HCT116 (cell line): ENCODE results near the gene NTSR1. TPM values are rescaled to one million over a fixed set of nuclear protein-coding genes. Genes with fewer than 3 reads are reported as not detected.

Source experiments
- ATAC-seq: fragments of 200-7000 bp; cut with Tn5 transposase; 2 replicates; pipeline ENCODE4 v1.9.1; 2020; ENCODE audit warnings: mild to moderate bottlenecking, moderate library complexity
- BruUV-seq: library from RNA; stranded (reverse); fragments of 400-500 nt; replicated peaks from 2 replicates; lab custom pipeline; 2021; lab: Mats Ljungman, UMichigan
- CTCF ChIA-PET: fragments of 300-600 bp; sonication (Branson Sonifier 250); formaldehyde crosslinking; loops from one replicate; lab custom pipeline; 2021; ENCODE audit warnings: antibody characterized with exemption; lab: Charles Lee
- POLR2A ChIA-PET: fragments of 300-600, 350-600 bp; sonication (Branson Sonifier 250); formaldehyde crosslinking; loops from one replicate; lab custom pipeline; 2021; ENCODE audit warnings: antibody characterized with exemption; lab: Charles Lee
- RAD21 ChIA-PET, 2 experiments: fragments of 300-600 bp; sonication (Branson Sonifier 250); formaldehyde crosslinking; loops; one replicate each; lab custom pipeline; 2023; ENCODE audit warnings: low total read pairs in 2 of 2; ENCODE audit not compliant: uncharacterized antibody in 2 of 2, unreplicated experiment in 2 of 2, low non-redundant PET in 1 of 2; lab: Charles Lee
- DNase-seq: peaks from one replicate; pipeline ENCODE4 v3.0.0-alpha.2; 2010; ENCODE audit warnings: low read depth, low spot score
- H2AFZ ChIP-seq: fragments of 200-600 bp; shearing (Covaris generic), sonication (generic); 2 replicates; pipeline ENCODE4 v1.6.1; 2017; ENCODE audit warnings: low read depth, mixed run types, mixed read lengths, antibody characterized with exemption, low read length; ENCODE audit not compliant: poor library complexity, severe bottlenecking
- H3K27ac ChIP-seq: 2 replicates; pipeline ENCODE4 v1.5.1; 2012; ENCODE audit warnings: low read depth, low read length
- H3K27me3 ChIP-seq: fragments of 200-600 bp; sonication (generic); 2 replicates; pipeline ENCODE4 v1.6.1; 2016; ENCODE audit warnings: mixed run types, low read length, mixed read lengths; ENCODE audit not compliant: insufficient read depth
- H3K36me3 ChIP-seq, 2 experiments: fragments of 200-500 bp in 1 of 2; fragments of 200-600 bp in 1 of 2; sonication (Bioruptor generic) in 1 of 2; sonication (generic) in 1 of 2; 2 replicates each; pipeline versions ENCODE4 v1.5.1 to v1.6.1; 2014 to 2016; ENCODE audit warnings: low read length in 2 of 2, inconsistent platforms in 1 of 2, mixed read lengths in 1 of 2, mixed run types in 1 of 2; ENCODE audit not compliant: insufficient read depth in 2 of 2, control insufficient read depth in 1 of 2
- H3K4me1 ChIP-seq, 2 experiments: fragments of 200-600 bp in 1 of 2; sonication (generic) in 1 of 2; 2 replicates each; pipeline versions ENCODE4 v1.5.1 to v1.6.1; 2012 to 2017; ENCODE audit warnings: low read length in 2 of 2, inconsistent platforms in 1 of 2, mild to moderate bottlenecking in 1 of 2, mixed read lengths in 1 of 2, mixed run types in 1 of 2, moderate library complexity in 1 of 2; ENCODE audit not compliant: insufficient read depth in 2 of 2, control insufficient read depth in 1 of 2
- H3K4me2 ChIP-seq: fragments of 200-600 bp; sonication (generic); 2 replicates; pipeline ENCODE4 v1.6.1; 2017; ENCODE audit warnings: mixed run types, low read length, mixed read lengths
- H3K4me3 ChIP-seq, 2 experiments: fragments of 200-600 bp in 1 of 2; sonication (generic) in 1 of 2; replicated peaks in 1 of 2; 2 replicates each; pipeline ENCODE4 v1.5.1; 2011 to 2016; ENCODE audit warnings: low read length in 2 of 2, control low read depth in 1 of 2, low read depth in 1 of 2, mild to moderate bottlenecking in 1 of 2, mixed read lengths in 1 of 2, mixed run types in 1 of 2
- H3K79me2 ChIP-seq: fragments of 200-600 bp; sonication (generic); 2 replicates; pipeline ENCODE4 v1.6.1; 2017; ENCODE audit warnings: mild to moderate bottlenecking, mixed run types, low read length, moderate library complexity, mixed read lengths; ENCODE audit not compliant: insufficient read depth
- H3K9ac ChIP-seq: fragments of 200-600 bp; sonication (generic); 2 replicates; pipeline ENCODE4 v1.6.1; 2016; ENCODE audit warnings: low read length, mixed read lengths
- H3K9me2 ChIP-seq: fragments of 200-600 bp; sonication (generic), shearing (Covaris generic); 2 replicates; pipeline ENCODE4 v1.6.1; 2017; ENCODE audit warnings: mixed run types, mild to moderate bottlenecking, moderate library complexity; ENCODE audit not compliant: insufficient read depth
- H3K9me3 ChIP-seq, 2 experiments: fragments of 200-500 bp in 1 of 2; fragments of 200-600 bp in 1 of 2; sonication (Bioruptor generic) in 1 of 2; sonication (generic) in 1 of 2; 2 replicates each; pipeline ENCODE4 v1.6.1; 2014 to 2017; ENCODE audit warnings: low read length in 2 of 2, mixed read lengths in 2 of 2, inconsistent platforms in 1 of 2, low read depth in 1 of 2, mild to moderate bottlenecking in 1 of 2, mixed run types in 1 of 2, moderate library complexity in 1 of 2; ENCODE audit not compliant: control insufficient read depth in 1 of 2, insufficient read depth in 1 of 2
- H4K20me1 ChIP-seq: fragments of 200-600 bp; sonication (generic), shearing (Covaris generic); 2 replicates; pipeline ENCODE4 v1.6.1; 2017; ENCODE audit warnings: mixed run types, mild to moderate bottlenecking, moderate library complexity; ENCODE audit not compliant: insufficient read depth
- CBX3 ChIP-seq: IDR thresholded peaks from 2 replicates; pipeline ENCODE4 v1.6.1; 2012; ENCODE audit warnings: low read depth
- CEBPB ChIP-seq: IDR thresholded peaks from 2 replicates; pipeline ENCODE4 v1.6.1; 2012; ENCODE audit warnings: low read depth
- ELF1 ChIP-seq: IDR thresholded peaks from 2 replicates; pipeline ENCODE4 v1.6.1; 2012; ENCODE audit warnings: low read depth, borderline replicate concordance
- EZH2 ChIP-seq: fragments of 200-600 bp; sonication (generic); IDR thresholded peaks from 2 replicates; pipeline ENCODE4 v1.6.1; 2017; ENCODE audit warnings: antibody characterized with exemption, mixed run types
- FOSL1 ChIP-seq: IDR thresholded peaks from 2 replicates; pipeline ENCODE4 v1.6.1; 2012; ENCODE audit warnings: low read depth
- JUND ChIP-seq: IDR thresholded peaks from 2 replicates; pipeline ENCODE4 v1.6.1; 2012
- POLR2A ChIP-seq: IDR thresholded peaks from 2 replicates; pipeline ENCODE4 v1.7.0; 2011; ENCODE audit warnings: borderline replicate concordance; ENCODE audit not compliant: insufficient read depth, insufficient read length; ENCODE audit errors: extremely low read depth
- POLR2AphosphoS5 ChIP-seq: IDR thresholded peaks from 2 replicates; pipeline ENCODE4 v1.6.1; 2011; ENCODE audit warnings: mild to moderate bottlenecking, low read depth, low read length, moderate library complexity
- RAD21 ChIP-seq: IDR thresholded peaks from 2 replicates; pipeline ENCODE4 v1.6.1; 2012; ENCODE audit warnings: low read depth, mild to moderate bottlenecking
- SP1 ChIP-seq: IDR thresholded peaks from 2 replicates; pipeline ENCODE4 v1.6.1; 2012; ENCODE audit warnings: low read depth
- TCF7L2 ChIP-seq: IDR thresholded peaks from 2 replicates; pipeline ENCODE4 v1.7.0; 2011; ENCODE audit warnings: borderline replicate concordance, inconsistent platforms; ENCODE audit not compliant: insufficient read depth, insufficient read length; ENCODE audit errors: extremely low read depth
- YY1 ChIP-seq: IDR thresholded peaks from 2 replicates; pipeline ENCODE4 v1.6.1; 2011; ENCODE audit warnings: low read length, low read depth, moderate library complexity, mild to moderate bottlenecking; ENCODE audit not compliant: insufficient replicate concordance; ENCODE audit errors: extremely low read depth
- intact Hi-C: fragments of 100-400 bp; cut with micrococcal nuclease; formaldehyde crosslinking; loops from 2 replicates; pipeline ENCODE4 v1.10.0; 2022
- total RNA-seq: library from RNA; stranded (reverse); gene quantifications from one replicate; pipeline ENCODE4 v1.2.1, GENCODE V29; 2021; ENCODE audit not compliant: unreplicated experiment
- TF ChIP-seq, protein P1 (sequence below), 3 experiments: fragments of 200-600 bp in 1 of 3; sonication (generic) in 1 of 3; IDR thresholded peaks in 2 of 3; conservative IDR thresholded peaks in 1 of 3; 2 replicates each; pipeline ENCODE4 v1.5.1; 2012 to 2017; ENCODE audit warnings: low read depth in 2 of 3, low read length in 2 of 3, antibody characterized with exemption in 1 of 3, borderline replicate concordance in 1 of 3, control low read depth in 1 of 3, mild to moderate bottlenecking in 1 of 3, mixed read lengths in 1 of 3, mixed run types in 1 of 3, moderate library complexity in 1 of 3; ENCODE audit not compliant: insufficient read depth in 1 of 3
- TF ChIP-seq, protein P2 (sequence below): IDR thresholded peaks from 2 replicates; pipeline ENCODE4 v1.6.1; 2012

Gene NTSR1
- total RNA-seq, 1 experiment from 2014 or later: 187 TPM

DNA sequence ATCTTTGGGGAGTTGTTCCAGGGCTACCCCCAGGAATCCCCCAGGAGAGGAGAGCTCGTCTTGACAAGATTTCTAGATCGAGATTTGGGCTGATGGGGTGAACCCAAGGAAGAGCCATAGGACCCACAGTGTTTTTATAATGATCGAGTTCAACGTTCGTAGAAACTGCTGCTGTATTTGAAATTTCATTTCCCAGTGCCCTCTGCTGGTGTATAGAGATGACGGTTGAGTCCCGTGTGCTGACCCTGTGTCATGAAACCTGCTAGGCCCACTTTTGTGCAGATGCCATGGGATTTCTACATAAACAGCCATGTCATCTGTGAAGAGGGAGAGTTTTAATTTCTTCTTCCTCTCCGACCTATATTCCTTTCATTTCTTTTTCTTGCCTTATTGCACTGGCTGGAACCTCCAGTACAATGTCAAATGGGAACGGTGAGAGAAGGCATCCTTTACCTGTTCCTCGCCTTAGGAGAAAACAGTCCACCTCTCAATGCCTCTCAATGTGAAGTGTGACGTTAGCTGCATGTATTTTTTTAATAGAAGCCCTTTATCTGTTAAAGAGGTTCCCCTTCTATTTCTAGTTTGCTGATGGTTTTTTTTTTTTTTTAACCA lies 28.6 kb upstream of the NTSR1 start:
- no peak overlapping the region for H3K4me2 ChIP-seq
- peaks cover 0 to 6% of the 10 kb centered on the region in 2 experiments; a peak in 1 of 4 replicates for H3K9me3 ChIP-seq
- BruUV-seq: no TSS peak
- no peaks in the 10 kb centered on the region for H3K9me2 ChIP-seq
- no peaks in the 10 kb centered on the region for H3K27me3 ChIP-seq
- no peaks in the 10 kb centered on the region for H3K36me3 ChIP-seq
- no peak overlapping the region for H3K27ac ChIP-seq
- H3K9ac ChIP-seq: no peak overlapping the region
- H3K4me1 ChIP-seq: peaks cover 0 to 8% of the 10 kb centered on the region in 2 experiments; a peak in 1 of 4 replicates
- H3K79me2 ChIP-seq: no peaks in the 10 kb centered on the region
- TF ChIP-seq CBX3: no peak
- TF ChIP-seq, protein P1, sequence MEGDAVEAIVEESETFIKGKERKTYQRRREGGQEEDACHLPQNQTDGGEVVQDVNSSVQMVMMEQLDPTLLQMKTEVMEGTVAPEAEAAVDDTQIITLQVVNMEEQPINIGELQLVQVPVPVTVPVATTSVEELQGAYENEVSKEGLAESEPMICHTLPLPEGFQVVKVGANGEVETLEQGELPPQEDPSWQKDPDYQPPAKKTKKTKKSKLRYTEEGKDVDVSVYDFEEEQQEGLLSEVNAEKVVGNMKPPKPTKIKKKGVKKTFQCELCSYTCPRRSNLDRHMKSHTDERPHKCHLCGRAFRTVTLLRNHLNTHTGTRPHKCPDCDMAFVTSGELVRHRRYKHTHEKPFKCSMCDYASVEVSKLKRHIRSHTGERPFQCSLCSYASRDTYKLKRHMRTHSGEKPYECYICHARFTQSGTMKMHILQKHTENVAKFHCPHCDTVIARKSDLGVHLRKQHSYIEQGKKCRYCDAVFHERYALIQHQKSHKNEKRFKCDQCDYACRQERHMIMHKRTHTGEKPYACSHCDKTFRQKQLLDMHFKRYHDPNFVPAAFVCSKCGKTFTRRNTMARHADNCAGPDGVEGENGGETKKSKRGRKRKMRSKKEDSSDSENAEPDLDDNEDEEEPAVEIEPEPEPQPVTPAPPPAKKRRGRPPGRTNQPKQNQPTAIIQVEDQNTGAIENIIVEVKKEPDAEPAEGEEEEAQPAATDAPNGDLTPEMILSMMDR (IDR thresholded peaks at IDR 0.05 in 2 of 3, conservative IDR thresholded peaks at IDR 0.05 in 1 of 3; ENCODE audit: borderline replicate concordance in 1 of 3, insufficient read depth in 1 of 3, low read depth in 2 of 3, low read length in 2 of 3): peak in 1 of 3 experiments; percentile 12; a peak in 1 of 6 replicates
- no peak for TF ChIP-seq POLR2A
- ChIA-PET POLR2A (no interaction called here), CTCF (no interaction called here), RAD21 (no interaction called here)
- no peak for ATAC-seq
- intact Hi-C loops: no loop called here
- DNase-seq: no peak
- H3K4me3 ChIP-seq: no peak overlapping the region
- H4K20me1 ChIP-seq: no peaks in the 10 kb centered on the region
- no peak overlapping the region for H2AFZ ChIP-seq

DNA sequence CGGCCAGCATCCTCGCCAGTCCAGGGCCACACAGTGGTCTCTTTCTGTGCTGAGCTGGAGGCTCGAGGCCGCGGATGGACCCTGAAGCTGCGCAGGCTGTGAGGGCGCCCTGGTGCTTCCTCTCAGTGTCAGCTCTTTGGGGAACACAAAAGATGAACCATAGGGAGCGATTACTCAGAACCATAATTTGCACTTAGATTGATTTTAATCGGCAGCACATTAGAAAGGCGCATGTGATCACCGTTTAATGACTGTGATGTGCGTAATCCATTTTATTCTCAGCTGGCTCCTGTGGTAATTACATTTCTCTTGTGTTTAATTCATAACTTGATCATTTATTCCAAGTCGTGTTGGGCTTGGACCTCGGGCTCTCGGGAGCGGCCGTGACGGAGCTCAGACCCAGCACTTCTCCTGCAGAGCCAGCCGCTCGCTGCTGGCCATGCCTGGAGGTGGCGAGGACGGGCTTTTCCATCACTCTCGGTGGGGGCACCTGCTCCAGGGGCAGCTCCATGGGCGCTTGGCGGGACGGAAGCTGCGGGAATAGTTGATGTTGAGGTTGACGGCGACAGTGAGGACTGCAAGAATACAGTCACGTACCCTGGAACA lies 25.6 kb upstream of the NTSR1 start:
- peaks cover 0 to 6% of the 10 kb centered on the region in 2 experiments; a peak in 1 of 4 replicates for H3K9me3 ChIP-seq
- H3K79me2 ChIP-seq: no peaks in the 10 kb centered on the region
- no peak overlapping the region for H3K4me2 ChIP-seq
- intact Hi-C loops: no loop called here
- no peaks in the 10 kb centered on the region for H3K9me2 ChIP-seq
- H3K4me1 ChIP-seq: peaks cover 0 to 12% of the 10 kb centered on the region in 2 experiments; a peak in 1 of 4 replicates
- ChIA-PET RAD21 (no interaction called here), POLR2A (no interaction called here), CTCF (no interaction called here)
- ATAC-seq (no peak), DNase-seq (no peak)
- no peaks in the 10 kb centered on the region for H3K27me3 ChIP-seq
- no peaks in the 10 kb centered on the region for H3K36me3 ChIP-seq
- no peak overlapping the region for H2AFZ ChIP-seq
- no TSS peak for BruUV-seq
- no peak overlapping the region for H3K4me3 ChIP-seq
- H3K9ac ChIP-seq: no peak overlapping the region
- no peaks in the 10 kb centered on the region for H4K20me1 ChIP-seq
- TF ChIP-seq FOSL1: no peak
- TF ChIP-seq ELF1: no peak
- no peak for TF ChIP-seq EZH2
- no peak for TF ChIP-seq CEBPB
- TF ChIP-seq, protein P1 (IDR thresholded peaks at IDR 0.05 in 2 of 3, conservative IDR thresholded peaks at IDR 0.05 in 1 of 3; ENCODE audit: borderline replicate concordance in 1 of 3, insufficient read depth in 1 of 3, low read depth in 2 of 3, low read length in 2 of 3): no peak
- TF ChIP-seq TCF7L2: no peak
- TF ChIP-seq SP1: no peak
- TF ChIP-seq, protein P2, sequence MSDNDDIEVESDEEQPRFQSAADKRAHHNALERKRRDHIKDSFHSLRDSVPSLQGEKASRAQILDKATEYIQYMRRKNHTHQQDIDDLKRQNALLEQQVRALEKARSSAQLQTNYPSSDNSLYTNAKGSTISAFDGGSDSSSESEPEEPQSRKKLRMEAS: no peak
- TF ChIP-seq POLR2AphosphoS5: no peak
- no peak for TF ChIP-seq RAD21
- no peak for TF ChIP-seq YY1
- TF ChIP-seq JUND: no peak
- TF ChIP-seq, all 23 proteins: peak for 0
- no peak overlapping the region for H3K27ac ChIP-seq
